GM12878 (cell line): ENCODE measurements around the gene ERAL1. TPM values are rescaled to one million over a fixed set of nuclear protein-coding genes. Genes with fewer than 3 reads are reported as not detected.
A peak's percentile ranks its signal among the peaks of the same experiment; 100 is the strongest.

Experiments
- ATAC-seq: fragments of 200-7000 bp; cut with Tn5 transposase; 3 replicates; pipeline ENCODE4 v1.9.1; 2020; ENCODE audit warnings: mild to moderate bottlenecking, moderate library complexity
- BruUV-seq: library from RNA; stranded (reverse); fragments of 400-500 nt; replicated peaks from 2 replicates; lab custom pipeline; 2021; lab: Mats Ljungman, UMichigan
- CTCF ChIA-PET: fragments of 300-600 bp; sonication (Branson Sonifier 250); formaldehyde crosslinking; extraction: SDS; loops from one replicate; lab custom pipeline; 2021; ENCODE audit warnings: inconsistent platforms; lab: Yijun Ruan, JAX
- POLR2A ChIA-PET: fragments of 350-600 bp; formaldehyde crosslinking; extraction: SDS; loops from one replicate; lab custom pipeline; 2021; ENCODE audit warnings: inconsistent platforms; lab: Charles Lee
- RAD21 ChIA-PET: fragments of 300-600 bp; sonication (Branson Sonifier 250); formaldehyde crosslinking; loops from one replicate; lab custom pipeline; 2023; ENCODE audit warnings: antibody characterized with exemption; ENCODE audit not compliant: unreplicated experiment; lab: Charles Lee
- SMC1A ChIA-PET: fragments of 300-600 bp; sonication (Branson Sonifier 250); formaldehyde crosslinking; loops from one replicate; lab custom pipeline; 2023; ENCODE audit not compliant: unreplicated experiment, uncharacterized antibody; lab: Charles Lee
- DNase-seq: peaks from one replicate; pipeline ENCODE4 v3.0.0-alpha.2; 2011; ENCODE audit warnings: low read depth, low spot score
- FAIRE-seq: peaks from 3 replicates; lab custom pipeline; 2011; peaks lifted over from hg19 to GRCh38; lab: Jason Lieb, UNC
- H2AFZ ChIP-seq: 2 replicates; pipeline ENCODE4 v1.6.0; 2011; ENCODE audit warnings: low read depth, low read length, control low read depth; ENCODE audit not compliant: control insufficient read depth
- H3K27ac ChIP-seq: 2 replicates; pipeline ENCODE4 v1.5.1; 2011; ENCODE audit warnings: control low read depth; ENCODE audit not compliant: control insufficient read depth, insufficient read depth
- H3K27me3 ChIP-seq, 2 experiments: replicated peaks in 1 of 2; 2 replicates each; pipeline versions ENCODE4 v1.6.0 to v1.6.1; 2011; ENCODE audit warnings: low read length in 1 of 2; ENCODE audit not compliant: control insufficient read depth in 2 of 2, insufficient read depth in 2 of 2
- H3K36me3 ChIP-seq, 2 experiments: 2 replicates each; pipeline ENCODE4 v1.5.1; 2011; ENCODE audit warnings: low read length in 1 of 2; ENCODE audit not compliant: control insufficient read depth in 2 of 2, insufficient read depth in 2 of 2
- H3K4me1 ChIP-seq: 2 replicates; pipeline ENCODE4 v1.6.1; 2011; ENCODE audit warnings: mild to moderate bottlenecking, low read length, moderate library complexity, mixed read lengths; ENCODE audit not compliant: control insufficient read depth, insufficient read depth
- H3K4me2 ChIP-seq: 2 replicates; pipeline ENCODE4 v1.6.0; 2011; ENCODE audit warnings: control low read depth; ENCODE audit not compliant: control insufficient read depth, insufficient read depth
- H3K4me3 ChIP-seq: fragments of 200-600 bp; sonication (generic); 2 replicates; pipeline ENCODE4 v1.5.1; 2016
- H3K79me2 ChIP-seq: 2 replicates; pipeline ENCODE4 v1.6.0; 2011; ENCODE audit warnings: low read length; ENCODE audit not compliant: control insufficient read depth, insufficient read depth
- H3K9ac ChIP-seq: 2 replicates; pipeline ENCODE4 v1.8.0; 2011; ENCODE audit warnings: low read length, control low read depth, mixed read lengths; ENCODE audit not compliant: control insufficient read depth, insufficient read depth
- H3K9me3 ChIP-seq: replicated peaks from 3 replicates; pipeline ENCODE4 v1.5.1; 2011; ENCODE audit warnings: mild to moderate bottlenecking, low read length; ENCODE audit not compliant: control insufficient read depth, insufficient read depth
- H4K20me1 ChIP-seq: 2 replicates; pipeline ENCODE4 v1.6.0; 2011; ENCODE audit not compliant: control insufficient read depth, insufficient read depth
- ESRRA ChIP-seq: IDR thresholded peaks from 2 replicates; pipeline ENCODE4 v1.6.1; 2012; ENCODE audit warnings: mild to moderate bottlenecking, low read length, improper control_type of control experiment
- ETV6 ChIP-seq, 2 experiments: fragments of 450-650 bp in 1 of 2; IDR thresholded peaks in 1 of 2; conservative IDR thresholded peaks in 1 of 2; 2 replicates each; pipeline ENCODE4 v1.6.1; 2014; ENCODE audit warnings: antibody characterized with exemption in 1 of 2, borderline replicate concordance in 1 of 2, low read depth in 1 of 2, mild to moderate bottlenecking in 1 of 2, moderate library complexity in 1 of 2
- FOS ChIP-seq: IDR thresholded peaks from 3 replicates; pipeline ENCODE4 v1.6.1; 2011; ENCODE audit warnings: borderline replicate concordance; ENCODE audit not compliant: insufficient read length; ENCODE audit errors: extremely low read depth
- SPI1 ChIP-seq: IDR thresholded peaks from 2 replicates; pipeline ENCODE4 v1.6.1; 2011; ENCODE audit warnings: low read depth, mild to moderate bottlenecking, low read length, moderate library complexity, borderline replicate concordance; ENCODE audit not compliant: insufficient read depth
- ZNF207 ChIP-seq: fragments of 450-650 bp; IDR thresholded peaks from 2 replicates; pipeline ENCODE4 v1.6.1; 2014; ENCODE audit warnings: antibody characterized with exemption, mild to moderate bottlenecking, borderline replicate concordance
- WGBS: methylation state at CpG from one replicate; pipeline ENCODE4 v1.1.6; 2016; ENCODE audit warnings: low lambda C conversion rate; ENCODE audit not compliant: insufficient replicate concordance, insufficient coverage; ENCODE audit errors: missing lambda C conversion rate; 5-methylcytosine and 5-hydroxymethylcytosine counted together
- in situ Hi-C: fragments of 300-500 bp; cut with MboI; formaldehyde crosslinking; loops from 9 replicates; pipeline ENCODE4 v1.14.3; 2018; ENCODE audit warnings: mixed read lengths
- intact Hi-C: fragments of 100-400 bp; cut with micrococcal nuclease; formaldehyde crosslinking; loops from one replicate; pipeline ENCODE4 v1.14.2; 2022; ENCODE audit not compliant: unreplicated experiment
- polyA plus RNA-seq, 11 experiments: library from polyadenylated mRNA; depleted of rRNA in 4 of 11; unstranded in 6 of 11; stranded (reverse) in 5 of 11; fragments of >200 nt; fragmentation: Nextera tagmentation in 4 of 11; fragmentation: Illumina TruSeq in 1 of 11; extraction: Ambion mirVana in 4 of 11; extraction: Trizol in 1 of 11; gene quantifications; 1 replicate in 1 of 11; 2 replicates in 10 of 11; pipeline versions ENCODE4 v1.2.1 to v1.2.3, GENCODE V29; 2011 to 2016; ENCODE audit warnings: inconsistent platforms in 2 of 11, missing spikeins in 2 of 11, low read depth in 1 of 11
- total RNA-seq, 4 experiments: library from RNA; depleted of rRNA in 3 of 4; stranded (reverse); fragments of >200 nt in 3 of 4; fragmentation: Illumina TruSeq in 1 of 4; extraction: Trizol in 1 of 4; gene quantifications; 2 replicates each; pipeline versions ENCODE4 v1.2.1 to v1.2.3, GENCODE V29; 2013 to 2021
- TF ChIP-seq, protein P1 (sequence below): IDR thresholded peaks from 2 replicates; pipeline ENCODE4 v1.6.1; 2011; ENCODE audit warnings: low read depth, low read length, improper control_type of control experiment, borderline replicate concordance
- TF ChIP-seq, protein P2 (sequence below): fragments of 450-650 bp; IDR thresholded peaks from 2 replicates; pipeline ENCODE4 v1.6.1; 2017; ENCODE audit warnings: mild to moderate bottlenecking, low read depth, inconsistent platforms; ENCODE audit not compliant: poor library complexity, severe bottlenecking
- TF ChIP-seq, protein P3 (sequence below): IDR thresholded peaks from 2 replicates; pipeline ENCODE4 v1.6.1; 2012; ENCODE audit warnings: low read length, inconsistent platforms

The ERAL1 gene
- total and polyA plus RNA-seq, 10 of the 15 experiments (the other 5 are each of a cell fraction or from before 2014, with no cell fraction given) = 27.7 to 175 (median 104) TPM

DNA sequence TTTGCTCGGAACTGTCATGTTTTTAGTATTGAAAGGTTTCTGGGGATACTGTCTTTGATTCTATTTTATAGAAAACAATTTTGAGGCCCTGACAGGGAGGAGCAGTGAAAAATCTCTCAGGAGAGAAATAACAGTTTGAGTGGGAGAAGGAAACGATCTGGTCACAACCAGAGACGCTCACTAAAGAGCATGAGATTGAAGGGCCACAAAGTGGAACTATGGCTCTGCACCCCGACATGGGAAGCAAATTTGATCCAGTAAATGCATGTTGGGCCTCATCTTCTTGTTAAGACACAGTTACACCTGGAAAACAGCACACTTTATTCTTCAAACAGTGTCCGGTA, 492 bp downstream of the ERAL1 start:
- peaks cover 8 to 13% of the 10 kb centered on the region in 2 experiments; a peak in 3 of 4 replicates for H3K36me3 ChIP-seq
- ChIA-PET SMC1A (interaction anchor here (0.6 to 1.5 kb wide), 5 partner anchors 10 to 101 kb away, joined by 3 to 5 read pairs (median 3); no protein-coding TSS in a partner anchor), CTCF (interaction anchor here (1.7 to 1.9 kb wide), 2 partner anchors 46 to 91 kb away, joined by 6 to 10 read pairs; no protein-coding TSS in a partner anchor), RAD21 (interaction anchor here (2.1 to 3.3 kb wide), 2 partner anchors 47 to 92 kb away, joined by 5 to 15 read pairs; partner anchors contain the start of gene DHRS13), POLR2A (interaction anchor here (0.6 to 2.0 kb wide), 5 partner anchors 13 to 44 kb away, joined by 3 to 9 read pairs (median 3); partner anchors contain the start of genes FAM222B and FLOT2)
- H3K79me2 ChIP-seq = peaks cover 14% of the 10 kb centered on the region
- peak overlapping the region; percentile 100 for H2AFZ ChIP-seq
- FAIRE-seq (no peak), DNase-seq (no peak), ATAC-seq (no peak)
- TSS peak; percentile 87 for BruUV-seq
- H3K4me2 ChIP-seq = peak overlapping the region; percentile 99
- WGBS = 30% methylated on average over 5 of the region's 5 CpGs
- no peaks in the 10 kb centered on the region for H4K20me1 ChIP-seq
- H3K4me1 ChIP-seq = peaks cover 14% of the 10 kb centered on the region
- H3K9ac ChIP-seq = peak overlapping the region; percentile 90
- H3K27ac ChIP-seq = peak overlapping the region; percentile 86
- H3K4me3 ChIP-seq = peak overlapping the region; percentile 78
- in situ Hi-C loops = no loop called here
- TF ChIP-seq, protein P1, sequence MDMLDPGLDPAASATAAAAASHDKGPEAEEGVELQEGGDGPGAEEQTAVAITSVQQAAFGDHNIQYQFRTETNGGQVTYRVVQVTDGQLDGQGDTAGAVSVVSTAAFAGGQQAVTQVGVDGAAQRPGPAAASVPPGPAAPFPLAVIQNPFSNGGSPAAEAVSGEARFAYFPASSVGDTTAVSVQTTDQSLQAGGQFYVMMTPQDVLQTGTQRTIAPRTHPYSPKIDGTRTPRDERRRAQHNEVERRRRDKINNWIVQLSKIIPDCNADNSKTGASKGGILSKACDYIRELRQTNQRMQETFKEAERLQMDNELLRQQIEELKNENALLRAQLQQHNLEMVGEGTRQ = no peak
- TF ChIP-seq, protein P2, sequence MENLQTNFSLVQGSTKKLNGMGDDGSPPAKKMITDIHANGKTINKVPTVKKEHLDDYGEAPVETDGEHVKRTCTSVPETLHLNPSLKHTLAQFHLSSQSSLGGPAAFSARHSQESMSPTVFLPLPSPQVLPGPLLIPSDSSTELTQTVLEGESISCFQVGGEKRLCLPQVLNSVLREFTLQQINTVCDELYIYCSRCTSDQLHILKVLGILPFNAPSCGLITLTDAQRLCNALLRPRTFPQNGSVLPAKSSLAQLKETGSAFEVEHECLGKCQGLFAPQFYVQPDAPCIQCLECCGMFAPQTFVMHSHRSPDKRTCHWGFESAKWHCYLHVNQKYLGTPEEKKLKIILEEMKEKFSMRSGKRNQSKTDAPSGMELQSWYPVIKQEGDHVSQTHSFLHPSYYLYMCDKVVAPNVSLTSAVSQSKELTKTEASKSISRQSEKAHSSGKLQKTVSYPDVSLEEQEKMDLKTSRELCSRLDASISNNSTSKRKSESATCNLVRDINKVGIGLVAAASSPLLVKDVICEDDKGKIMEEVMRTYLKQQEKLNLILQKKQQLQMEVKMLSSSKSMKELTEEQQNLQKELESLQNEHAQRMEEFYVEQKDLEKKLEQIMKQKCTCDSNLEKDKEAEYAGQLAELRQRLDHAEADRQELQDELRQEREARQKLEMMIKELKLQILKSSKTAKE = no peak
- TF ChIP-seq FOS = no peak
- TF ChIP-seq SPI1 = no peak
- no peak for TF ChIP-seq ZNF207
- TF ChIP-seq, protein P3, sequence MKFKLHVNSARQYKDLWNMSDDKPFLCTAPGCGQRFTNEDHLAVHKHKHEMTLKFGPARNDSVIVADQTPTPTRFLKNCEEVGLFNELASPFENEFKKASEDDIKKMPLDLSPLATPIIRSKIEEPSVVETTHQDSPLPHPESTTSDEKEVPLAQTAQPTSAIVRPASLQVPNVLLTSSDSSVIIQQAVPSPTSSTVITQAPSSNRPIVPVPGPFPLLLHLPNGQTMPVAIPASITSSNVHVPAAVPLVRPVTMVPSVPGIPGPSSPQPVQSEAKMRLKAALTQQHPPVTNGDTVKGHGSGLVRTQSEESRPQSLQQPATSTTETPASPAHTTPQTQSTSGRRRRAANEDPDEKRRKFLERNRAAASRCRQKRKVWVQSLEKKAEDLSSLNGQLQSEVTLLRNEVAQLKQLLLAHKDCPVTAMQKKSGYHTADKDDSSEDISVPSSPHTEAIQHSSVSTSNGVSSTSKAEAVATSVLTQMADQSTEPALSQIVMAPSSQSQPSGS = no peak
- TF ChIP-seq ESRRA = no peak
- TF ChIP-seq ETV6 (conservative IDR thresholded peaks at IDR 0.05 in 1 of 2, IDR thresholded peaks at IDR 0.05 in 1 of 2; ENCODE audit: borderline replicate concordance in 1 of 2, low read depth in 1 of 2) = no peak
- no peaks in the 10 kb centered on the region for H3K9me3 ChIP-seq
- H3K27me3 ChIP-seq = no peaks in the 10 kb centered on the region
- intact Hi-C loops = no loop called here
